GM20000 (cell line): ENCODE results near the gene SLCO4A1.
"Not testable (repeated sequence)": the region's sequence is repeated elsewhere in the genome, so short reads cannot be mapped to it uniquely, and the experiment has no call there.

Source experiments
- DNase-seq: peaks from one replicate; pipeline ENCODE4 v3.0.0; 2012; ENCODE audit warnings: low spot score
- CTCF ChIP-seq: IDR thresholded peaks from 2 replicates; pipeline ENCODE4 v1.5.1; 2012; ENCODE audit warnings: mild to moderate bottlenecking, control low read depth; ENCODE audit errors: extremely low read depth, missing control alignments

The SLCO4A1 gene

GRCh38 chr20:62675156-62675876 is 33.0 kb downstream of the SLCO4A1 start:
- no peak for DNase-seq
- TF ChIP-seq CTCF = no peak

- TF ChIP-seq CTCF = no peak
These were observed 33.6 kb downstream of the SLCO4A1 start for GRCh38 chr20:62675877-62676260.

GRCh38 chr20:62676976-62677375 is 34.7 kb downstream of the SLCO4A1 start:
- DNase-seq = no peak
- TF ChIP-seq CTCF = no peak

More at GRCh38 chr20:62675877-62676260, 33.6 kb downstream of the SLCO4A1 start:
- no peak for DNase-seq

GRCh38 chr20:62677678-62678077 is 35.4 kb downstream of the SLCO4A1 start:
- DNase-seq = no peak
- TF ChIP-seq CTCF = no peak

GRCh38 chr20:62678553-62678952 is 36.2 kb downstream of the SLCO4A1 start:
- TF ChIP-seq CTCF = no peak
- DNase-seq = no peak

- DNase-seq = no peak
- TF ChIP-seq CTCF = no peak
These were observed 37.8 kb downstream of the SLCO4A1 start for GRCh38 chr20:62679978-62680589.

- TF ChIP-seq CTCF = no peak
- DNase-seq = no peak
These were observed 40.7 kb downstream of the SLCO4A1 start for GRCh38 chr20:62682912-62683517.

GRCh38 chr20:62683660-62684322 is 41.5 kb downstream of the SLCO4A1 start:
- DNase-seq = not testable (repeated sequence)
